Stimulated activated memory B cell treated with anti-CD40 and anti-IgM and Interleukin-4, amounts not matched to agents 10 μg/mL and 1 μg/mL and 100 μg/mL, for 72 hours (primary cell): Measurements from ENCODE around the gene RELT.

Experiments used
- ATAC-seq: fragments of 150-1000 bp; cut with Tn5 transposase; 2 replicates; pipeline ENCODE4 v1.10.0; 2021
- H3K27ac Mint-ChIP-seq: one replicate; pipeline ENCODE4 v1.8.0; 2022; ENCODE audit warnings: mild to moderate bottlenecking, mixed read lengths
- H3K27me3 Mint-ChIP-seq: one replicate; pipeline ENCODE4 v1.8.0; 2022; ENCODE audit warnings: mixed read lengths
- H3K36me3 Mint-ChIP-seq: one replicate; pipeline ENCODE4 v1.8.0; 2022; ENCODE audit warnings: mixed read lengths
- H3K4me1 Mint-ChIP-seq: one replicate; pipeline ENCODE4 v1.8.0; 2022; ENCODE audit warnings: mixed read lengths
- H3K4me3 Mint-ChIP-seq: one replicate; pipeline ENCODE4 v1.8.0; 2022; ENCODE audit warnings: mild to moderate bottlenecking, moderate library complexity, mixed read lengths
- H3K9me3 Mint-ChIP-seq: one replicate; pipeline ENCODE4 v1.8.0; 2022; ENCODE audit warnings: mixed read lengths

The RELT gene

GRCh38 chr11:73376160-73376802 is at the start of gene RELT:
Gene RELT (plus strand): TSS chr11:73376399. CDS start chr11:73389137, 12,738 bp downstream.
- no peaks in the 10 kb centered on the region for H3K27me3 Mint-ChIP-seq
- H3K4me3 Mint-ChIP-seq: peak within 1 kb of the TSS; percentile 95
- peaks cover 69% of the 10 kb centered on the region for H3K4me1 Mint-ChIP-seq
- peak within 1 kb of the TSS; percentile 90 for H3K27ac Mint-ChIP-seq
- H3K36me3 Mint-ChIP-seq: peaks cover 26% of the 10 kb centered on the region
- peak; percentile 91 for ATAC-seq
- no peaks in the 10 kb centered on the region for H3K9me3 Mint-ChIP-seq

- Mint-ChIP-seq H3K36me3 (peaks cover 36% of the 10 kb centered on the region), H3K4me1 (peaks cover 74% of the 10 kb centered on the region), H3K4me3 (no peak overlapping the region), H3K27ac (peak overlapping the region; percentile 95), H3K27me3 (no peaks in the 10 kb centered on the region), H3K9me3 (no peaks in the 10 kb centered on the region)
- ATAC-seq: peak; percentile 86
Measured at GRCh38 chr11:73326929-73327811, 49.0 kb upstream of the RELT start.

GRCh38 chr11:73327812-73328364 is 48.3 kb upstream of the RELT start:
- Mint-ChIP-seq H3K27me3 (no peaks in the 10 kb centered on the region), H3K36me3 (peaks cover 33% of the 10 kb centered on the region), H3K4me1 (peaks cover 67% of the 10 kb centered on the region), H3K27ac (peak overlapping the region; percentile 95), H3K9me3 (no peaks in the 10 kb centered on the region), H3K4me3 (peak overlapping the region; percentile 5)
- ATAC-seq: no peak

GRCh38 chr11:73330569-73331093 is 45.6 kb upstream of the RELT start:
- Mint-ChIP-seq H3K27ac (peak overlapping the region; percentile 71), H3K4me1 (peaks cover 61% of the 10 kb centered on the region), H3K9me3 (no peaks in the 10 kb centered on the region), H3K4me3 (no peak overlapping the region), H3K36me3 (peaks cover 27% of the 10 kb centered on the region), H3K27me3 (no peaks in the 10 kb centered on the region)
- ATAC-seq: no peak

- Mint-ChIP-seq H3K36me3 (peaks cover 20% of the 10 kb centered on the region), H3K9me3 (no peaks in the 10 kb centered on the region), H3K27me3 (peaks cover 5% of the 10 kb centered on the region), H3K4me1 (peaks cover 54% of the 10 kb centered on the region), H3K4me3 (no peak overlapping the region), H3K27ac (peak overlapping the region; percentile 71)
- no peak for ATAC-seq
Measured at GRCh38 chr11:73331138-73331916, 44.9 kb upstream of the RELT start.

- Mint-ChIP-seq H3K27me3 (peaks cover 10% of the 10 kb centered on the region), H3K27ac (no peak overlapping the region), H3K4me3 (no peak overlapping the region), H3K36me3 (peaks cover 14% of the 10 kb centered on the region), H3K4me1 (peaks cover 40% of the 10 kb centered on the region), H3K9me3 (no peaks in the 10 kb centered on the region)
- ATAC-seq: no peak
Measured at GRCh38 chr11:73333173-73333572, 43.0 kb upstream of the RELT start.

- H3K4me3 Mint-ChIP-seq: no peak overlapping the region
- peaks cover 10% of the 10 kb centered on the region for H3K27me3 Mint-ChIP-seq
- H3K4me1 Mint-ChIP-seq: peaks cover 40% of the 10 kb centered on the region
- peaks cover 9% of the 10 kb centered on the region for H3K36me3 Mint-ChIP-seq
- peak overlapping the region; percentile 7 for H3K27ac Mint-ChIP-seq
- no peaks in the 10 kb centered on the region for H3K9me3 Mint-ChIP-seq
- no peak for ATAC-seq
Measured at GRCh38 chr11:73333640-73334383, 42.4 kb upstream of the RELT start.

GRCh38 chr11:73334384-73335203 is 41.6 kb upstream of the RELT start:
- H3K27me3 Mint-ChIP-seq: peaks cover 10% of the 10 kb centered on the region
- peaks cover 38% of the 10 kb centered on the region for H3K4me1 Mint-ChIP-seq
- ATAC-seq: peak; percentile 55
- no peaks in the 10 kb centered on the region for H3K9me3 Mint-ChIP-seq
- peaks cover 6% of the 10 kb centered on the region for H3K36me3 Mint-ChIP-seq
- no peak overlapping the region for H3K4me3 Mint-ChIP-seq
- peak overlapping the region; percentile 7 for H3K27ac Mint-ChIP-seq

GRCh38 chr11:73335204-73335923 is 40.8 kb upstream of the RELT start:
- H3K27ac Mint-ChIP-seq: no peak overlapping the region
- H3K27me3 Mint-ChIP-seq: peaks cover 10% of the 10 kb centered on the region
- peak; percentile 62 for ATAC-seq
- H3K9me3 Mint-ChIP-seq: no peaks in the 10 kb centered on the region
- no peak overlapping the region for H3K4me3 Mint-ChIP-seq
- H3K4me1 Mint-ChIP-seq: peaks cover 31% of the 10 kb centered on the region
- H3K36me3 Mint-ChIP-seq: peaks cover 2% of the 10 kb centered on the region

- no peak overlapping the region for H3K4me3 Mint-ChIP-seq
- H3K9me3 Mint-ChIP-seq: no peaks in the 10 kb centered on the region
- no peak overlapping the region for H3K27ac Mint-ChIP-seq
- H3K4me1 Mint-ChIP-seq: peaks cover 28% of the 10 kb centered on the region
- peaks cover 6% of the 10 kb centered on the region for H3K36me3 Mint-ChIP-seq
- peaks cover 10% of the 10 kb centered on the region for H3K27me3 Mint-ChIP-seq
- no peak for ATAC-seq
Measured at GRCh38 chr11:73337846-73338245, 38.4 kb upstream of the RELT start.

- H3K36me3 Mint-ChIP-seq: peaks cover 6% of the 10 kb centered on the region
- H3K4me3 Mint-ChIP-seq: no peak overlapping the region
- no peak overlapping the region for H3K27ac Mint-ChIP-seq
- ATAC-seq: no peak
- peaks cover 28% of the 10 kb centered on the region for H3K4me1 Mint-ChIP-seq
- H3K9me3 Mint-ChIP-seq: no peaks in the 10 kb centered on the region
- H3K27me3 Mint-ChIP-seq: peaks cover 10% of the 10 kb centered on the region
Measured at GRCh38 chr11:73338279-73338678, 37.9 kb upstream of the RELT start.

- Mint-ChIP-seq H3K4me3 (no peak overlapping the region), H3K9me3 (no peaks in the 10 kb centered on the region), H3K27ac (no peak overlapping the region), H3K4me1 (peaks cover 14% of the 10 kb centered on the region), H3K27me3 (peaks cover 10% of the 10 kb centered on the region), H3K36me3 (peaks cover 6% of the 10 kb centered on the region)
- ATAC-seq: no peak
Measured at GRCh38 chr11:73340164-73340563, 36.0 kb upstream of the RELT start.

GRCh38 chr11:73342633-73343032 is 33.6 kb upstream of the RELT start:
- peak; percentile 37 for ATAC-seq
- Mint-ChIP-seq H3K27ac (no peak overlapping the region), H3K9me3 (no peaks in the 10 kb centered on the region), H3K4me3 (no peak overlapping the region), H3K27me3 (no peaks in the 10 kb centered on the region), H3K36me3 (peaks cover 21% of the 10 kb centered on the region), H3K4me1 (peaks cover 10% of the 10 kb centered on the region)
